Esophagus muscularis mucosa (tissue), 3 donors: ENCODE measurements around the gene TEAD1.

Experiments used
- POLR2A ChIP-seq: fragments of 450-650 bp; IDR thresholded peaks from one replicate; pipeline ENCODE4 v1.6.1; 2017; ENCODE audit warnings: antibody characterized with exemption, moderate library complexity, mild to moderate bottlenecking, low read depth
- TF ChIP-seq, protein P1 (sequence below), 3 experiments: fragments of 200-600 bp in 2 of 3; fragments of 450-650 bp in 1 of 3; sonication (generic) in 2 of 3; IDR thresholded peaks; one replicate each; pipeline ENCODE4 v1.5.1; 2017 to 2019; ENCODE audit warnings: antibody characterized with exemption in 3 of 3, mild to moderate bottlenecking in 2 of 3, moderate library complexity in 1 of 3

DNA sequence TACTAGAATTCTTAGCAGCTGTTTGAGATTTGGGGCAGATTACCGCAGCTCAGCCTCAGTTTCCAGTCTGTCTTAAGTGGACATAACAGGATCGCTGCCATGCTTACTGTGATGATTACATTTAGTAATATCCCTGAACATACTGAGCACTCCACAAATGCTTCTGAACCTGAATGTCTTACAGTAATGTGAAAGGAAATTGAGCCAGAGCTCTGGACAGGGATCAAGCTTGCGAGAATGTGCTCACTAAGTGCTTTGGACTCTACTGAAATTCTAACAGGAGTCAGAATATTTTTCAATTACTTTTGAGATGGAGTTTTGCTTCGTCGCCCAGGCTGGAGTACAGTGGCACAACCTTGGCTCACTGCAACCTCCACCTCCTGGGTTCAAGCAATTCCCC is 216.3 kb downstream of the TEAD1 start:
- no peak for TF ChIP-seq POLR2A
- TF ChIP-seq, protein P1, sequence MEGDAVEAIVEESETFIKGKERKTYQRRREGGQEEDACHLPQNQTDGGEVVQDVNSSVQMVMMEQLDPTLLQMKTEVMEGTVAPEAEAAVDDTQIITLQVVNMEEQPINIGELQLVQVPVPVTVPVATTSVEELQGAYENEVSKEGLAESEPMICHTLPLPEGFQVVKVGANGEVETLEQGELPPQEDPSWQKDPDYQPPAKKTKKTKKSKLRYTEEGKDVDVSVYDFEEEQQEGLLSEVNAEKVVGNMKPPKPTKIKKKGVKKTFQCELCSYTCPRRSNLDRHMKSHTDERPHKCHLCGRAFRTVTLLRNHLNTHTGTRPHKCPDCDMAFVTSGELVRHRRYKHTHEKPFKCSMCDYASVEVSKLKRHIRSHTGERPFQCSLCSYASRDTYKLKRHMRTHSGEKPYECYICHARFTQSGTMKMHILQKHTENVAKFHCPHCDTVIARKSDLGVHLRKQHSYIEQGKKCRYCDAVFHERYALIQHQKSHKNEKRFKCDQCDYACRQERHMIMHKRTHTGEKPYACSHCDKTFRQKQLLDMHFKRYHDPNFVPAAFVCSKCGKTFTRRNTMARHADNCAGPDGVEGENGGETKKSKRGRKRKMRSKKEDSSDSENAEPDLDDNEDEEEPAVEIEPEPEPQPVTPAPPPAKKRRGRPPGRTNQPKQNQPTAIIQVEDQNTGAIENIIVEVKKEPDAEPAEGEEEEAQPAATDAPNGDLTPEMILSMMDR (IDR thresholded peaks at IDR 0.05) = no peak
